Common myeloid progenitor, CD34-positive (primary cell): ENCODE results near the gene NECTIN1.
A peak's percentile ranks its signal among the peaks of the same experiment; 100 is the strongest.

Source experiments
- CTCF ChIA-PET: fragments of 350-600 bp; sonication (Branson Sonifier 250); formaldehyde crosslinking; loops from one replicate; lab custom pipeline; 2021; ENCODE audit warnings: antibody characterized with exemption; lab: Charles Lee
- POLR2A ChIA-PET: fragments of 350-600 bp; sonication (Branson Sonifier 250); formaldehyde crosslinking; loops from one replicate; lab custom pipeline; 2021; ENCODE audit warnings: antibody characterized with exemption; lab: Charles Lee
- DNase-seq, 3 donors: peaks; one replicate each; pipeline versions ENCODE4 v3.0.0 to v3.0.0-alpha.2; 2013
- H3K27ac ChIP-seq, 2 experiments: 1 replicate in 1 of 2; 2 replicates in 1 of 2; pipeline ENCODE4 v1.7.0; 2013; ENCODE audit warnings: inconsistent platforms in 2 of 2, low read length in 2 of 2, mild to moderate bottlenecking in 2 of 2, low read depth in 1 of 2, moderate library complexity in 1 of 2; ENCODE audit not compliant: severe bottlenecking in 2 of 2, insufficient read depth in 1 of 2, poor library complexity in 1 of 2
- H3K27me3 ChIP-seq, 5 experiments: replicated peaks in 2 of 5; 1 replicate in 3 of 5; 2 replicates in 2 of 5; pipeline versions ENCODE4 v1.6.1 to v1.7.0; 2013; ENCODE audit warnings: low read length in 4 of 5, mild to moderate bottlenecking in 2 of 5, moderate library complexity in 2 of 5, inconsistent platforms in 1 of 5; ENCODE audit not compliant: insufficient read depth in 5 of 5, control insufficient read depth in 4 of 5
- H3K36me3 ChIP-seq, 4 experiments: 1 replicate in 2 of 4; 2 replicates in 2 of 4; pipeline versions ENCODE4 v1.6.1 to v1.7.0; 2013; ENCODE audit warnings: low read length in 3 of 4, control low read depth in 1 of 4, mild to moderate bottlenecking in 1 of 4; ENCODE audit not compliant: control insufficient read depth in 4 of 4, insufficient read depth in 4 of 4
- H3K4me1 ChIP-seq, 4 experiments: 1 replicate in 3 of 4; 2 replicates in 1 of 4; pipeline versions ENCODE4 v1.6.1 to v1.7.1; 2013; ENCODE audit warnings: low read length in 3 of 4, mild to moderate bottlenecking in 3 of 4, control low read depth in 1 of 4, inconsistent platforms in 1 of 4, moderate library complexity in 1 of 4; ENCODE audit not compliant: control insufficient read depth in 4 of 4, insufficient read depth in 4 of 4; ENCODE audit errors: control extremely low read depth in 1 of 4
- H3K4me3 ChIP-seq, 7 experiments: 1 replicate in 4 of 7; 2 replicates in 3 of 7; pipeline versions ENCODE4 v1.5.1 to v1.7.0; 2013; ENCODE audit warnings: mild to moderate bottlenecking in 7 of 7, low read length in 6 of 7, moderate library complexity in 6 of 7, inconsistent platforms in 2 of 7, low read depth in 2 of 7, control low read depth in 1 of 7; ENCODE audit not compliant: insufficient read depth in 4 of 7, control insufficient read depth in 1 of 7; ENCODE audit errors: extremely low read depth in 1 of 7
- H3K9me3 ChIP-seq, 5 experiments: 1 replicate in 4 of 5; 2 replicates in 1 of 5; pipeline versions ENCODE4 v1.6.1 to v1.7.1; 2013; ENCODE audit warnings: low read length in 4 of 5, mild to moderate bottlenecking in 2 of 5, inconsistent platforms in 1 of 5, low read depth in 1 of 5, moderate library complexity in 1 of 5; ENCODE audit not compliant: control insufficient read depth in 4 of 5, insufficient read depth in 2 of 5; ENCODE audit errors: control extremely low read depth in 1 of 5
- WGBS: methylation state at CpG from one replicate; pipeline ENCODE4 v1.1.5; 2013; ENCODE audit not compliant: insufficient coverage; 5-methylcytosine and 5-hydroxymethylcytosine counted together

The NECTIN1 gene

DNA sequence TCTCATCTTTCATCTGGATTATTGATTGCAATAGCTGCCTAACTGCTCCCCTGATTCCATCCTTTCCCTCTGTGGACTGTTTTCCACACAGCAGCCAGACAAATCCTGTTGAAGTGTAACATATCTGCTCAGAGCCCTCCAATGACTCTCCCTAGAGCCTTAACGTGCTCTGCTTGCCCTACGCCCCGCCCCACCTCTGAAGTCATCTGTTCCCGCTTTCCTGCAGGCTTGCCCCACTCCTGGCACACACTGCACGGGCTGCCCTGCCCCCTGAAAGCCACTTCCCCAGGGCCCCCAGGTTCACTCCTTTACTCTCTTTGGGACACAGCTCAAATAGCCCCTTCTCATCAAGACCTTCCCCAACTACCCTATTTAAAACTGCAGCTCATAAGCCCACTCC is 59.5 kb downstream of the NECTIN1 start:
- WGBS, result 77% methylated on average over 4 of the region's 5 CpGs
- Histone ChIP-seq H3K36me3 (peaks cover 0 to 2% (median under 1%) of the 10 kb centered on the region in 4 experiments), H3K9me3 (no peaks in the 10 kb centered on the region), H3K4me3 (no peak overlapping the region), H3K27ac (no peak overlapping the region), H3K27me3 (peaks cover 0 to 2% (median 0%) of the 10 kb centered on the region in 5 experiments), H3K4me1 (peaks cover 0 to 23% (median 18%) of the 10 kb centered on the region in 4 experiments)
- no peak for DNase-seq
- ChIA-PET CTCF (interaction anchor here (0.8 to 7.5 kb wide), 6 partner anchors 18 to 439 kb away, joined by 3 to 45 read pairs (median 4); partner anchors contain the start of gene NECTIN1), POLR2A (no interaction called here)

GRCh38 chr11:119668676-119669075 is 60.3 kb downstream of the NECTIN1 start:
- Histone ChIP-seq H3K36me3 (peaks cover 0 to 2% (median under 1%) of the 10 kb centered on the region in 4 experiments), H3K4me1 (peaks cover 0 to 16% (median 11%) of the 10 kb centered on the region in 4 experiments), H3K4me3 (no peak overlapping the region), H3K27me3 (peaks cover 0 to 2% (median 0%) of the 10 kb centered on the region in 5 experiments), H3K9me3 (no peaks in the 10 kb centered on the region), H3K27ac (no peak overlapping the region)
- CTCF ChIA-PET, result interaction anchor here (0.6 to 7.5 kb wide), 6 partner anchors 12 to 440 kb away, joined by 3 to 45 read pairs (median 4); partner anchors contain the start of gene NECTIN1
- POLR2A ChIA-PET, result no interaction called here
- no peak for DNase-seq
- WGBS, result no CpG with 5 or more reads among the region's 1 CpG

- Histone ChIP-seq H3K4me3 (no peak overlapping the region), H3K36me3 (peaks cover 0 to 2% (median under 1%) of the 10 kb centered on the region in 4 experiments), H3K27ac (no peak overlapping the region), H3K4me1 (no peaks in the 10 kb centered on the region), H3K27me3 (peaks cover 0 to 2% (median 0%) of the 10 kb centered on the region in 5 experiments), H3K9me3 (no peaks in the 10 kb centered on the region)
- peak; percentile 29 to 57 (median 41) for DNase-seq
- ChIA-PET CTCF (interaction anchor here (1.0 to 7.5 kb wide), 8 partner anchors 8 to 442 kb away, joined by 3 to 45 read pairs (median 5); partner anchors contain the start of gene NECTIN1), POLR2A (interaction anchor here (0.5 kb wide), 1 partner anchor 499 kb away, joined by 3 read pairs; no protein-coding TSS in a partner anchor)
- WGBS, result 61% methylated on average over 14 of the region's 17 CpGs
Observed at GRCh38 chr11:119666463-119667131, 62.4 kb downstream of the NECTIN1 start.

DNA sequence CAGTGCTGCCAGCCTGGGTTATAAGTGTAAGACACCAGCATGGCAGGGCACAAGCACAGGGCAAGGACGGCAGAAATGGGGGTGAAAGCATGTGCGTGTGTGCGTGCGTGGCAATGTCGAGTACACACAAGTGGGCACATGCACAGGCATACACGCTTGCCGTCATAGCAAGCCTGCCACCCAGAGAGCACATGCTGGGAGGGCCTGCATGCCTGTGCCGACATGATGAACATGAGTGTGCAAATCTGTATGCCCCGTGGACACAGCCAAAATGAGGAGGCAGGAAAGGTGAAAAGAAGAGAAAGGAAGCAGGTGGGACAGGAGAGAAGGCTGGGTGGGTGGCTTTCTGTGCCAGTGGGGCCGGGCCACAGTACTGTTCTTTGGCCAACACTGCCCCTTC is 62.9 kb downstream of the NECTIN1 start:
- H3K36me3 ChIP-seq, result peaks cover 0 to 2% (median under 1%) of the 10 kb centered on the region in 4 experiments
- no peaks in the 10 kb centered on the region for H3K9me3 ChIP-seq
- WGBS, result 82% methylated on average over 10 of the region's 10 CpGs
- ChIA-PET CTCF (interaction anchor here (0.8 to 7.5 kb wide), 7 partner anchors 7 to 442 kb away, joined by 3 to 45 read pairs (median 4); partner anchors contain the start of gene NECTIN1), POLR2A (interaction anchor here (0.5 kb wide), 1 partner anchor 499 kb away, joined by 3 read pairs; no protein-coding TSS in a partner anchor)
- no peak overlapping the region for H3K27ac ChIP-seq
- DNase-seq, result no peak
- no peaks in the 10 kb centered on the region for H3K4me1 ChIP-seq
- H3K4me3 ChIP-seq, result no peak overlapping the region
- peaks cover 0 to 2% (median 0%) of the 10 kb centered on the region in 5 experiments for H3K27me3 ChIP-seq

DNA sequence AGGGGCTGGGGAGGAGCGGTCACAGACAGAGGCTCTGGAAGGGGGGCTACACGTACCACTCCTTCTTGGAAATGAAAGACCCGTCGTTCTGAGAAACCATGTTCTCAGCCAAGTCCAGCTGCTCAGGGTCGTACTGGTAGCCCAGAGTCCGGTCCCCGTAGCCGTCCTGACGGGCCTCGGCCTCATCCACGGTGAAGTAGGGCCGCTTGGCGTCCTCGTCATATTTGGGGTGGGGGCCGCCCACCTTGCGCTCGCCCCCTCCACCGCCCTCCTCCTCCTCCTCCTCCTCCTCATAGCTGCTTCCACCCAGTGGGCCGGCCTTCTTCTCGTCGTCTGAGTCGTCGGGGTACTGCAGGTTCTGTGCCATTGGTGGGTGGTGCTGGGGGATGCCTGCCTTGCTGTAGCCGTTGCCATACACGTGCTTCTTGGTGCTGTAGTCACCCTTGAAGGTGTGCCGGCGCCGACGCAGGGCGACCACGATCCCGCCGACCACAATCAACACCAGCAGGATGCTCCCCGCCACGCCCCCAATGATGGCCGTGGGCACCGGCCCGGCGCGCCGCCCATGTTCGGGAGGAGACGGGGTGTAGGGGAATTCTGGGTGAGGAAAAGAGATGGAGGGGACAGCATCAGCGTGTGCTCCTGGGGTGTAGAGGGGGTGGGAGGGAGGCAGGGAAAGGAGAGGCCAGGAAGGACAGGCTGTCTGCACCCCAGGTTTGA is 64.1 kb downstream of the NECTIN1 start:
- ChIA-PET CTCF (interaction anchor here (0.8 to 7.5 kb wide), 8 partner anchors 9 to 443 kb away, joined by 3 to 45 read pairs (median 3); no protein-coding TSS in a partner anchor), POLR2A (no interaction called here)
- Histone ChIP-seq H3K36me3 (peaks cover 0 to 2% (median under 1%) of the 10 kb centered on the region in 4 experiments), H3K4me3 (no peak overlapping the region), H3K4me1 (no peaks in the 10 kb centered on the region), H3K27ac (no peak overlapping the region), H3K27me3 (peaks cover 0 to 2% (median 0%) of the 10 kb centered on the region in 5 experiments), H3K9me3 (no peaks in the 10 kb centered on the region)
- no peak for DNase-seq
- WGBS, result 94% methylated on average over 35 of the region's 44 CpGs

GRCh38 chr11:119664063-119664572 is 64.9 kb downstream of the NECTIN1 start:
- Histone ChIP-seq H3K27me3 (peaks cover 0 to 2% (median 0%) of the 10 kb centered on the region in 5 experiments), H3K27ac (no peak overlapping the region), H3K4me3 (no peak overlapping the region), H3K36me3 (peaks cover 0 to 2% (median under 1%) of the 10 kb centered on the region in 4 experiments), H3K9me3 (no peaks in the 10 kb centered on the region), H3K4me1 (no peaks in the 10 kb centered on the region)
- no peak for DNase-seq
- ChIA-PET POLR2A (no interaction called here), CTCF (interaction anchor here (1.0 to 7.5 kb wide), 8 partner anchors 16 to 444 kb away, joined by 3 to 45 read pairs (median 3); no protein-coding TSS in a partner anchor)
- WGBS, result 98% methylated on average over 7 of the region's 9 CpGs
